H9 (cell line): ENCODE results near the gene ATPAF1. TPM values are rescaled to one million over a fixed set of nuclear protein-coding genes. Genes with fewer than 3 reads are reported as not detected.
"Not testable (repeated sequence)": the region's sequence is repeated elsewhere in the genome, so short reads cannot be mapped to it uniquely, and the experiment has no call there.

Experiments used
- DNase-seq: peaks from one replicate; pipeline ENCODE4 v3.0.0-alpha.2; 2017
- H2AFZ ChIP-seq: one replicate; pipeline ENCODE4 v1.6.1; 2013; ENCODE audit warnings: mild to moderate bottlenecking, low read length, control low read depth, moderate library complexity
- H2AK5ac ChIP-seq: 2 replicates; pipeline ENCODE4 v1.6.1; 2013; ENCODE audit warnings: low read length, control low read depth, mixed read lengths; ENCODE audit not compliant: insufficient read length
- H2BK120ac ChIP-seq: one replicate; pipeline ENCODE4 v1.6.1; 2013; ENCODE audit warnings: low read depth, mild to moderate bottlenecking, low read length, control low read depth, inconsistent platforms; ENCODE audit not compliant: poor library complexity, severe bottlenecking
- H2BK12ac ChIP-seq: 2 replicates; pipeline ENCODE4 v1.6.1; 2013; ENCODE audit warnings: low read length, control low read depth, mixed read lengths, low read depth; ENCODE audit not compliant: insufficient read length
- H2BK15ac ChIP-seq: 2 replicates; pipeline ENCODE4 v1.6.1; 2013; ENCODE audit warnings: low read depth, low read length, control low read depth
- H2BK20ac ChIP-seq: one replicate; pipeline ENCODE4 v1.6.1; 2013; ENCODE audit warnings: low read depth, mild to moderate bottlenecking, low read length, control low read depth, inconsistent platforms; ENCODE audit not compliant: poor library complexity, severe bottlenecking
- H2BK5ac ChIP-seq: 2 replicates; pipeline ENCODE4 v1.6.1; 2013; ENCODE audit warnings: low read length, control low read depth, mixed read lengths; ENCODE audit not compliant: insufficient read length
- H3K14ac ChIP-seq: 2 replicates; pipeline ENCODE4 v1.6.1; 2013; ENCODE audit warnings: low read length, control low read depth; ENCODE audit not compliant: insufficient read depth
- H3K18ac ChIP-seq: 2 replicates; pipeline ENCODE4 v1.6.1; 2013; ENCODE audit warnings: low read depth, mild to moderate bottlenecking, mixed read lengths, low read length, control low read depth; ENCODE audit not compliant: insufficient read length
- H3K23ac ChIP-seq: 2 replicates; pipeline ENCODE4 v1.6.1; 2013; ENCODE audit warnings: low read length, control low read depth, mixed read lengths, low read depth; ENCODE audit not compliant: insufficient read length
- H3K23me2 ChIP-seq: 2 replicates; pipeline ENCODE4 v1.6.1; 2013; ENCODE audit warnings: low read depth, mild to moderate bottlenecking, mixed read lengths, low read length, control low read depth; ENCODE audit not compliant: insufficient read length, poor library complexity, severe bottlenecking
- H3K27ac ChIP-seq: 2 replicates; pipeline ENCODE4 v1.5.1; 2013; ENCODE audit warnings: low read length, control low read depth, mixed read lengths, low read depth; ENCODE audit not compliant: insufficient read length
- H3K27me3 ChIP-seq: 2 replicates; pipeline ENCODE4 v1.6.1; 2013; ENCODE audit warnings: low read length, control low read depth, inconsistent platforms; ENCODE audit not compliant: insufficient read depth
- H3K4ac ChIP-seq: 2 replicates; pipeline ENCODE4 v1.6.1; 2013; ENCODE audit warnings: low read depth, mild to moderate bottlenecking, control low read depth, inconsistent platforms, low read length, moderate library complexity
- H3K4me1 ChIP-seq: 2 replicates; pipeline ENCODE4 v1.6.1; 2013; ENCODE audit warnings: low read length, control low read depth, inconsistent platforms; ENCODE audit not compliant: insufficient read depth
- H3K4me2 ChIP-seq: 2 replicates; pipeline ENCODE4 v1.6.1; 2013; ENCODE audit warnings: low read length, control low read depth, mixed read lengths; ENCODE audit not compliant: insufficient read length, insufficient read depth
- H3K56ac ChIP-seq: 2 replicates; pipeline ENCODE4 v1.6.1; 2013; ENCODE audit warnings: low read depth, mild to moderate bottlenecking, mixed read lengths, low read length, control low read depth; ENCODE audit not compliant: insufficient read length
- H3K79me1 ChIP-seq: 2 replicates; pipeline ENCODE4 v1.6.1; 2013; ENCODE audit warnings: low read depth, mild to moderate bottlenecking, moderate library complexity, low read length, control low read depth, inconsistent platforms; ENCODE audit not compliant: insufficient read depth, poor library complexity, severe bottlenecking
- H3K79me2 ChIP-seq: 2 replicates; pipeline ENCODE4 v1.6.1; 2013; ENCODE audit warnings: low read length, control low read depth, inconsistent platforms; ENCODE audit not compliant: insufficient read depth
- H3K9ac ChIP-seq: 2 replicates; pipeline ENCODE4 v1.6.1; 2013; ENCODE audit warnings: low read length, control low read depth, mixed read lengths; ENCODE audit not compliant: insufficient read length; ENCODE audit errors: extremely low read depth
- H3K9me3 ChIP-seq: one replicate; pipeline ENCODE4 v1.6.1; 2013; ENCODE audit warnings: low read depth, low read length, inconsistent platforms; ENCODE audit not compliant: control insufficient read depth
- H3T11ph ChIP-seq: one replicate; pipeline ENCODE4 v1.6.1; 2013; ENCODE audit warnings: mild to moderate bottlenecking, low read length, control low read depth, inconsistent platforms
- H4K20me1 ChIP-seq: one replicate; pipeline ENCODE4 v1.6.1; 2013; ENCODE audit not compliant: control insufficient read depth, insufficient read length, insufficient read depth
- H4K5ac ChIP-seq: 2 replicates; pipeline ENCODE4 v1.6.1; 2013; ENCODE audit warnings: low read depth, mild to moderate bottlenecking, mixed read lengths, low read length, control low read depth; ENCODE audit not compliant: insufficient read length
- H4K8ac ChIP-seq: replicated peaks from 2 replicates; pipeline ENCODE4 v1.6.1; 2013; ENCODE audit warnings: low read length, control low read depth, mixed read lengths, low read depth; ENCODE audit not compliant: insufficient read length
- H4K91ac ChIP-seq: 2 replicates; pipeline ENCODE4 v1.6.1; 2013; ENCODE audit warnings: low read depth, mild to moderate bottlenecking, moderate library complexity, mixed read lengths, low read length, control low read depth; ENCODE audit not compliant: insufficient read length
- H3K27ac Mint-ChIP-seq, 3 experiments: 2 replicates in 2 of 3; 3 replicates in 1 of 3; pipeline ENCODE4 v1.8.0; 2020 to 2021; ENCODE audit warnings: mixed read lengths in 3 of 3, mild to moderate bottlenecking in 1 of 3, moderate library complexity in 1 of 3
- H3K27me3 Mint-ChIP-seq: 2 replicates; pipeline ENCODE4 v1.8.0; 2021; ENCODE audit warnings: low read depth, mild to moderate bottlenecking, moderate library complexity, mixed read lengths
- H3K36me3 Mint-ChIP-seq, 3 experiments: 2 replicates in 2 of 3; 3 replicates in 1 of 3; pipeline ENCODE4 v1.8.0; 2020 to 2021; ENCODE audit warnings: low read depth in 3 of 3, mixed read lengths in 3 of 3; ENCODE audit not compliant: insufficient read depth in 1 of 3
- H3K4me1 Mint-ChIP-seq, 2 experiments: 2 replicates each; pipeline ENCODE4 v1.8.0; 2020; ENCODE audit warnings: mixed read lengths in 2 of 2
- H3K4me3 Mint-ChIP-seq, 2 experiments: 2 replicates in 1 of 2; 3 replicates in 1 of 2; pipeline ENCODE4 v1.8.0; 2020 to 2021; ENCODE audit warnings: mild to moderate bottlenecking in 2 of 2, mixed read lengths in 2 of 2, moderate library complexity in 1 of 2
- H3K9me3 Mint-ChIP-seq, 2 experiments: 2 replicates in 1 of 2; 3 replicates in 1 of 2; pipeline ENCODE4 v1.8.0; 2020; ENCODE audit warnings: mild to moderate bottlenecking in 2 of 2, mixed read lengths in 2 of 2, moderate library complexity in 1 of 2
- WGBS: extraction: QIAGEN DNeasy Blood & Tissue Kit; methylation state at CpG from one replicate; pipeline ENCODE4 v1.1.7; 2013; ENCODE audit warnings: missing lambda C conversion rate, low lambda C conversion rate, mixed read lengths; ENCODE audit not compliant: insufficient read length; ENCODE audit errors: extremely low coverage; 5-methylcytosine and 5-hydroxymethylcytosine counted together
- total RNA-seq: library from RNA; stranded (reverse); gene quantifications from 2 replicates; pipeline ENCODE4 v1.2.1, GENCODE V29; 2021

Gene ATPAF1
- total RNA-seq, 1 experiment from 2014 or later: 57.3 TPM

DNA sequence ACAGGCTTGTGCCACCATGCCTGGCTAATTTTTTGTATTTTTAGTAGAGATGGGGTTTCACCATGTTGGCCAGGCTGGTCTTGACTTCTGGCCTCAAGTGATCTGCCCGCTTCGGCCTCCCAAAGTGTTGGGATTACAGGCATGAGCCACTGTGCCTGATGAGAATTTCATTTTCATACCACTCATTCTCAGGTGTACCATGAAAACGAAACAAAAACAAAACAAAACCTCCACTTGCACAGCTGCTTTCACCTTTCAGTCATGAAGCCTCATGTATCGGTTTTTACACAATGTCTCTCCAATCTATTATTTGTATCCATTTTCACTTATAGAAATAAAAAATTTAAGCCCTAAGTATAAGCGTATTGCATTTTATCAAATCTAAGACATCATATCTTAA is 8.0 kb downstream of the ATPAF1 start:
- not testable (repeated sequence) for H4K20me1 ChIP-seq, H3K4me1 Mint-ChIP-seq
- no CpG with 5 or more reads among the region's 5 CpGs for WGBS

More for the DNA sequence above, 8.0 kb downstream of the ATPAF1 start:
- H3K36me3 Mint-ChIP-seq: peaks cover 16 to 51% (median 46%) of the 10 kb centered on the region in 3 experiments; a peak in 6 of 7 replicates
- not testable (repeated sequence) for H3K4ac ChIP-seq, H3K56ac ChIP-seq, H3K27ac ChIP-seq, H3K4me2 ChIP-seq, H2BK12ac ChIP-seq, H4K91ac ChIP-seq, H4K8ac ChIP-seq, H2AFZ ChIP-seq, H3K4me3 Mint-ChIP-seq, H2BK15ac ChIP-seq, H3K9ac ChIP-seq, H3K4me1 ChIP-seq, H3K9me3 ChIP-seq, H3K14ac ChIP-seq, H2BK120ac ChIP-seq, H3K27ac Mint-ChIP-seq, H3K18ac ChIP-seq, H2AK5ac ChIP-seq, H3T11ph ChIP-seq, H2BK20ac ChIP-seq, DNase-seq, H4K5ac ChIP-seq, H2BK5ac ChIP-seq, H3K9me3 Mint-ChIP-seq, H3K23ac ChIP-seq, H3K27me3 ChIP-seq, H3K27me3 Mint-ChIP-seq, H3K79me2 ChIP-seq, H3K23me2 ChIP-seq, H3K79me1 ChIP-seq
